NCI-H510A treated with DMSO at 0.1 percent for 48 hours (cell line): ENCODE measurements around the gene FH.

Experiments
- DNase-seq: peaks from one replicate; lab custom pipeline; 2025; lab: John Stamatoyannopoulos, UW

The FH gene

GRCh38 chr1:241519308-241520079, at the start of gene FH:
Gene FH (minus strand): TSS chr1:241519755. CDS start chr1:241519722, 33 bp downstream.
- DNase-seq = peak; percentile 91

GRCh38 chr1:241560849-241561187, 41.3 kb upstream of the FH start:
- DNase-seq = no peak

GRCh38 chr1:241560146-241560848, 40.7 kb upstream of the FH start:
- DNase-seq = no peak

GRCh38 chr1:241557551-241558193, 38.1 kb upstream of the FH start:
- no peak for DNase-seq

- no peak for DNase-seq
These were observed 37.5 kb upstream of the FH start for GRCh38 chr1:241557031-241557430.

- DNase-seq = no peak
These were observed 36.0 kb upstream of the FH start for GRCh38 chr1:241555526-241555925.

GRCh38 chr1:241553886-241554592, 34.5 kb upstream of the FH start:
- no peak for DNase-seq

- no peak for DNase-seq
These were observed 32.4 kb upstream of the FH start for GRCh38 chr1:241551759-241552638.

GRCh38 chr1:241550318-241550717, 30.8 kb upstream of the FH start:
- DNase-seq = no peak

- DNase-seq = no peak
These were observed 28.5 kb upstream of the FH start for GRCh38 chr1:241548008-241548407.

GRCh38 chr1:241542199-241542907, 22.8 kb upstream of the FH start:
- no peak for DNase-seq

- no peak for DNase-seq
These were observed 17.4 kb upstream of the FH start for GRCh38 chr1:241536969-241537368.

GRCh38 chr1:241536304-241536703, 16.7 kb upstream of the FH start:
- no peak for DNase-seq

GRCh38 chr1:241533326-241534115, 14.0 kb upstream of the FH start:
- no peak for DNase-seq

GRCh38 chr1:241532864-241533263, 13.3 kb upstream of the FH start:
- no peak for DNase-seq

GRCh38 chr1:241532162-241532531, 12.6 kb upstream of the FH start, which contains the start of gene KMO:
Gene KMO (plus strand): TSS chr1:241532378. CDS start chr1:241532445, 67 bp downstream.
- DNase-seq = no peak

GRCh38 chr1:241531195-241532161, 11.9 kb upstream of the FH start:
- peak; percentile 78 for DNase-seq

GRCh38 chr1:241527146-241527545, 7.6 kb upstream of the FH start:
- DNase-seq = no peak

- no peak for DNase-seq
These were observed 5.5 kb upstream of the FH start for GRCh38 chr1:241525026-241525425.
